Brain microvascular endothelial cell (primary cell): Measurements from ENCODE around the gene SASH1.

Experiments
- DNase-seq: peaks from one replicate; pipeline ENCODE4 v3.0.0-alpha.2; 2020
- H3K27ac ChIP-seq: fragments of 250-450 bp; sonication (Bioruptor Pico); 2 replicates; pipeline ENCODE4 v1.5.1; 2020; ENCODE audit warnings: mild to moderate bottlenecking, moderate library complexity
- H3K27me3 ChIP-seq: fragments of 250-450 bp; sonication (Bioruptor Pico); replicated peaks from 2 replicates; pipeline ENCODE4 v1.5.1; 2020; ENCODE audit warnings: mild to moderate bottlenecking
- H3K36me3 ChIP-seq: fragments of 250-450 bp; sonication (Bioruptor Pico); replicated peaks from 2 replicates; pipeline ENCODE4 v1.5.1; 2020; ENCODE audit warnings: mild to moderate bottlenecking
- H3K4me3 ChIP-seq: 2 replicates; pipeline ENCODE4 v1.5.1; 2011; ENCODE audit warnings: low read depth, mild to moderate bottlenecking, control low read depth, low read length, moderate library complexity
- in situ Hi-C: cut with HindIII; loops from 2 replicates; pipeline ENCODE4 v1.10.0; 2017; ENCODE audit warnings: low sequenced_read_pairs, low pct_ligation_motif_present
- TF ChIP-seq, protein P1 (sequence below): IDR thresholded peaks from 2 replicates; pipeline ENCODE4 v1.5.1; 2011; ENCODE audit warnings: low read depth, mild to moderate bottlenecking, moderate library complexity, low read length, control low read depth, inconsistent platforms; ENCODE audit errors: missing control alignments

The SASH1 gene

GRCh38 chr6:148599967-148600426, 257.4 kb downstream of the SASH1 start:
- H3K27me3 ChIP-seq, result no peaks in the 10 kb centered on the region
- no peak overlapping the region for H3K4me3 ChIP-seq
- no peaks in the 10 kb centered on the region for H3K36me3 ChIP-seq
- DNase-seq, result no peak
- H3K27ac ChIP-seq, result no peak overlapping the region
- TF ChIP-seq, protein P1, sequence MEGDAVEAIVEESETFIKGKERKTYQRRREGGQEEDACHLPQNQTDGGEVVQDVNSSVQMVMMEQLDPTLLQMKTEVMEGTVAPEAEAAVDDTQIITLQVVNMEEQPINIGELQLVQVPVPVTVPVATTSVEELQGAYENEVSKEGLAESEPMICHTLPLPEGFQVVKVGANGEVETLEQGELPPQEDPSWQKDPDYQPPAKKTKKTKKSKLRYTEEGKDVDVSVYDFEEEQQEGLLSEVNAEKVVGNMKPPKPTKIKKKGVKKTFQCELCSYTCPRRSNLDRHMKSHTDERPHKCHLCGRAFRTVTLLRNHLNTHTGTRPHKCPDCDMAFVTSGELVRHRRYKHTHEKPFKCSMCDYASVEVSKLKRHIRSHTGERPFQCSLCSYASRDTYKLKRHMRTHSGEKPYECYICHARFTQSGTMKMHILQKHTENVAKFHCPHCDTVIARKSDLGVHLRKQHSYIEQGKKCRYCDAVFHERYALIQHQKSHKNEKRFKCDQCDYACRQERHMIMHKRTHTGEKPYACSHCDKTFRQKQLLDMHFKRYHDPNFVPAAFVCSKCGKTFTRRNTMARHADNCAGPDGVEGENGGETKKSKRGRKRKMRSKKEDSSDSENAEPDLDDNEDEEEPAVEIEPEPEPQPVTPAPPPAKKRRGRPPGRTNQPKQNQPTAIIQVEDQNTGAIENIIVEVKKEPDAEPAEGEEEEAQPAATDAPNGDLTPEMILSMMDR, result no peak
- in situ Hi-C loops, result no loop called here
